ENCODE measurements around the gene ONECUT3. TPM values are rescaled to one million over a fixed set of nuclear protein-coding genes. Genes with fewer than 3 reads are reported as not detected.

The ONECUT3 gene
- total and polyA plus RNA-seq, 2 of the 4 experiments (the other 2 are of a cell fraction): not detected

DNA sequence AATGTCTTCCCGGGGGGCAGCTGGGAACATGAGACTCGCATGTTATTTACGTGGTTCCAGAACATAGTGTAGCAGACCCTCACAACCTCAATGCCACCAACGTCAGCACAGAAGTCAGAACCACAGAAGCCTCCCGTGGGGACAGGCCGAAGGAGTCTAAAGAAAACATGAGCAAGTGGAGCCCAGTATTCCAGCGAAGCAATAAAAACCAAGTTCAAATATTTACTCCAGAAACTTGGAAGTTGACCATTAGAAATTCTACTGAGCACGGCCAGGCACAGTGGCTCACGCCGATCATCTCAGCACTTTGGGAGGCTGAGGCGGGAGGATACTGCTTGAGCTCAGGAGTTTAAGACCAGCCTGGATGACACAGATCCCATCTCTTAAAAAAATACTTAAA, 76.7 kb downstream of the ONECUT3 start:
- CTCF ChIA-PET: no interaction called here
- Histone ChIP-seq H3K79me1 (ENCODE audit: low read depth in 1 of 2, low read length in 2 of 2) (peaks cover 11 to 55% of the 10 kb centered on the region in 2 experiments), H3K36me3 (ENCODE audit: control insufficient read depth, insufficient read depth, low read length) (peaks cover 10% of the 10 kb centered on the region; the same call in 1 of the 2 replicates), H3K9me1 (ENCODE audit: insufficient read depth, low read length) (no peaks in the 10 kb centered on the region), H2AK5ac (ENCODE audit: low read depth, low read length) (no peak overlapping the region), H3K4ac (ENCODE audit: low read depth, low read length) (no peak overlapping the region), H2BK120ac (ENCODE audit: low read depth, low read length) (no peak overlapping the region), H3K9me3 (ENCODE audit: control insufficient read depth, insufficient read depth, low read length) (no peaks in the 10 kb centered on the region), H2BK5ac (ENCODE audit: low read depth, low read length, poor library complexity, severe bottlenecking) (no peak overlapping the region), H3K9ac (ENCODE audit: low read depth, low read length) (no peak overlapping the region), H4K8ac (ENCODE audit: low read depth in 2 of 2, low read length in 2 of 2) (no peak overlapping the region), H2BK15ac (ENCODE audit: low read depth, low read length) (no peak overlapping the region), H2AFZ (replicated peaks; ENCODE audit: low read length, poor library complexity) (no peak overlapping the region), H4K91ac (ENCODE audit: insufficient read depth, low read depth, low read length) (no peak overlapping the region), H3K23ac (ENCODE audit: low read depth, low read length) (no peak overlapping the region), H3K4me1 (ENCODE audit: control insufficient read depth, insufficient read depth, low read length) (peaks cover 4% of the 10 kb centered on the region; the same call in 1 of the 2 replicates), H2AK9ac (replicated peaks; ENCODE audit: low read depth, low read length, poor library complexity) (no peak overlapping the region), H3K56ac (ENCODE audit: extremely low read depth, insufficient read depth, low read length) (no peak overlapping the region), H3K18ac (ENCODE audit: low read depth, low read length) (no peak overlapping the region), H2BK20ac (ENCODE audit: low read depth, low read length) (no peak overlapping the region), H3K4me3 (ENCODE audit: insufficient read depth, low read depth, low read length) (no peak overlapping the region), H4K5ac (ENCODE audit: low read depth, low read length) (no peak overlapping the region), H3K27ac (ENCODE audit: insufficient read depth, low read length) (no peak overlapping the region), H3K4me2 (ENCODE audit: low read depth, low read length) (no peak overlapping the region), H4K20me1 (ENCODE audit: insufficient read depth, low read length) (peaks cover 59% of the 10 kb centered on the region), H3K14ac (replicated peaks; ENCODE audit: low read depth, low read length) (no peak overlapping the region), H3K27me3 (ENCODE audit: control insufficient read depth, insufficient read depth, low read length) (no peaks in the 10 kb centered on the region)
- TF ChIP-seq NFE2L2 (IDR thresholded peaks at IDR 0.05; ENCODE audit: low read depth, low read length): no peak
- no peak for TF ChIP-seq MAFK (IDR thresholded peaks at IDR 0.05; ENCODE audit: low read depth, low read length)
- TF ChIP-seq MXI1 (IDR thresholded peaks at IDR 0.05; ENCODE audit: borderline replicate concordance, low read depth, low read length): no peak
- TF ChIP-seq RFX5 (IDR thresholded peaks at IDR 0.05; ENCODE audit: low read depth, low read length): no peak
- TF ChIP-seq MAZ (IDR thresholded peaks at IDR 0.05; ENCODE audit: borderline replicate concordance, low read depth, low read length): no peak
- TF ChIP-seq CEBPB (IDR thresholded peaks at IDR 0.05; ENCODE audit: low read depth, low read length): no peak
- no peak for TF ChIP-seq POLR2A (IDR thresholded peaks at IDR 0.05; ENCODE audit: low read depth, low read length)
- no peak for TF ChIP-seq SMC3 (IDR thresholded peaks at IDR 0.05; ENCODE audit: low read depth, low read length)
- TF ChIP-seq, protein P1, sequence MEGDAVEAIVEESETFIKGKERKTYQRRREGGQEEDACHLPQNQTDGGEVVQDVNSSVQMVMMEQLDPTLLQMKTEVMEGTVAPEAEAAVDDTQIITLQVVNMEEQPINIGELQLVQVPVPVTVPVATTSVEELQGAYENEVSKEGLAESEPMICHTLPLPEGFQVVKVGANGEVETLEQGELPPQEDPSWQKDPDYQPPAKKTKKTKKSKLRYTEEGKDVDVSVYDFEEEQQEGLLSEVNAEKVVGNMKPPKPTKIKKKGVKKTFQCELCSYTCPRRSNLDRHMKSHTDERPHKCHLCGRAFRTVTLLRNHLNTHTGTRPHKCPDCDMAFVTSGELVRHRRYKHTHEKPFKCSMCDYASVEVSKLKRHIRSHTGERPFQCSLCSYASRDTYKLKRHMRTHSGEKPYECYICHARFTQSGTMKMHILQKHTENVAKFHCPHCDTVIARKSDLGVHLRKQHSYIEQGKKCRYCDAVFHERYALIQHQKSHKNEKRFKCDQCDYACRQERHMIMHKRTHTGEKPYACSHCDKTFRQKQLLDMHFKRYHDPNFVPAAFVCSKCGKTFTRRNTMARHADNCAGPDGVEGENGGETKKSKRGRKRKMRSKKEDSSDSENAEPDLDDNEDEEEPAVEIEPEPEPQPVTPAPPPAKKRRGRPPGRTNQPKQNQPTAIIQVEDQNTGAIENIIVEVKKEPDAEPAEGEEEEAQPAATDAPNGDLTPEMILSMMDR (conservative IDR thresholded peaks at IDR 0.05; ENCODE audit: low read depth, low read length): no peak
- no peak for TF ChIP-seq CHD1 (IDR thresholded peaks at IDR 0.05; ENCODE audit: low read depth, low read length)
- TF ChIP-seq, protein P2, sequence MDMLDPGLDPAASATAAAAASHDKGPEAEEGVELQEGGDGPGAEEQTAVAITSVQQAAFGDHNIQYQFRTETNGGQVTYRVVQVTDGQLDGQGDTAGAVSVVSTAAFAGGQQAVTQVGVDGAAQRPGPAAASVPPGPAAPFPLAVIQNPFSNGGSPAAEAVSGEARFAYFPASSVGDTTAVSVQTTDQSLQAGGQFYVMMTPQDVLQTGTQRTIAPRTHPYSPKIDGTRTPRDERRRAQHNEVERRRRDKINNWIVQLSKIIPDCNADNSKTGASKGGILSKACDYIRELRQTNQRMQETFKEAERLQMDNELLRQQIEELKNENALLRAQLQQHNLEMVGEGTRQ (IDR thresholded peaks at IDR 0.05; ENCODE audit: low read depth, low read length): no peak
- TF ChIP-seq, protein P3, sequence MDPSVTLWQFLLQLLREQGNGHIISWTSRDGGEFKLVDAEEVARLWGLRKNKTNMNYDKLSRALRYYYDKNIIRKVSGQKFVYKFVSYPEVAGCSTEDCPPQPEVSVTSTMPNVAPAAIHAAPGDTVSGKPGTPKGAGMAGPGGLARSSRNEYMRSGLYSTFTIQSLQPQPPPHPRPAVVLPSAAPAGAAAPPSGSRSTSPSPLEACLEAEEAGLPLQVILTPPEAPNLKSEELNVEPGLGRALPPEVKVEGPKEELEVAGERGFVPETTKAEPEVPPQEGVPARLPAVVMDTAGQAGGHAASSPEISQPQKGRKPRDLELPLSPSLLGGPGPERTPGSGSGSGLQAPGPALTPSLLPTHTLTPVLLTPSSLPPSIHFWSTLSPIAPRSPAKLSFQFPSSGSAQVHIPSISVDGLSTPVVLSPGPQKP (IDR thresholded peaks at IDR 0.05; ENCODE audit: borderline replicate concordance, low read depth, low read length): no peak
- no peak for TF ChIP-seq RCOR1 (IDR thresholded peaks at IDR 0.05; ENCODE audit: insufficient replicate concordance, low read length)
- TF ChIP-seq RAD21 (IDR thresholded peaks at IDR 0.05; ENCODE audit: low read length): no peak
- no peak for TF ChIP-seq FOS (IDR thresholded peaks at IDR 0.05; ENCODE audit: low read depth, low read length)
- no peak for TF ChIP-seq BHLHE40 (IDR thresholded peaks at IDR 0.05; ENCODE audit: low read depth, low read length)
- POLR2A ChIA-PET (ENCODE audit: unreplicated experiment): no interaction called here
- WGBS, 2 experiments (ENCODE audit: extremely low coverage in 2 of 2, insufficient read length in 1 of 2): no CpG with 5 or more reads among the region's 11 CpGs
- intact Hi-C loops (cut with micrococcal nuclease) (no loop called here), in situ Hi-C loops (cut with MboI; ENCODE audit: low sequenced_read_pairs) (no loop called here), dilution Hi-C loops (cut with HindIII; ENCODE audit: low sequenced_read_pairs, unreplicated experiment) (no loop called here)
- BruUV-seq (replicated peaks): no TSS peak
- no peak for ATAC-seq (ENCODE audit: low read depth)
- no peak for DNase-seq
